GM18951 (cell line): ENCODE measurements around the gene ZW10.
"Not testable (repeated sequence)": the region's sequence is repeated elsewhere in the genome, so short reads cannot be mapped to it uniquely, and the experiment has no call there.

Experiments used
- POLR2A ChIP-seq: IDR thresholded peaks from 4 replicates; pipeline ENCODE4 v1.6.1; 2011; ENCODE audit warnings: mild to moderate bottlenecking; ENCODE audit not compliant: insufficient read length, insufficient read depth; ENCODE audit errors: extremely low read depth
- in situ Hi-C: fragments of 300-500 bp; cut with MboI; formaldehyde crosslinking; loops from one replicate; pipeline ENCODE4 v1.12.0; 2022; ENCODE audit warnings: low sequenced_read_pairs, mixed read lengths, inconsistent platforms; ENCODE audit not compliant: unreplicated experiment

ZW10 gene

GRCh38 chr11:113730887-113731726 is 42.4 kb downstream of the ZW10 start:
- in situ Hi-C loops, result loop anchor here (25.0 kb wide), 1 partner anchor 419 kb away; the partner anchor contains the start of gene TTC12
- TF ChIP-seq POLR2A, result no peak

GRCh38 chr11:113729456-113729855 is 44.0 kb downstream of the ZW10 start:
- no peak for TF ChIP-seq POLR2A
- in situ Hi-C loops, result loop anchor here (25.0 kb wide), 1 partner anchor 417 kb away; the partner anchor contains the start of gene TTC12

DNA sequence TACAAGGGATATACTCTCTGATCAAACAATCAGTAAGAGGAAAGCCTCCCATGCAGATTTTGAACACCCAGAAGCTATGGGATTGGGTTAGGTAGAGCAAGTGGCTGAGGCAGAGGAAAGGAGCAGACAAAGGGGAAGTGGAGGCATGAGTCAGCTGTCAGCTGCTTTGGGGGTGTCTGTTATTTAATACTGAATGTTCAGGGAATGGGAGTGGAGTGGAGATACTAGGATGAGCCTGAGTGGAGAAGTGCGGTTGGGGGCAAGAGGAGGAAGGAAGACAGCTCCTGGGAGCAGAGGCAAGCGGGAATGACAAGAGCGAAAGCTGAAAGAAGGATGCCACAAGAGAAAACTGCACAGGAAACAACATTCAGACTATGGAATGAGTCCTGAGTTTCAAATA is 44.7 kb downstream of the ZW10 start:
- no peak for TF ChIP-seq POLR2A
- in situ Hi-C loops, result loop anchor here (25.0 kb wide), 1 partner anchor 417 kb away; the partner anchor contains the start of gene TTC12

- in situ Hi-C loops, result loop anchor here (25.0 kb wide), 1 partner anchor 414 kb away; the partner anchor contains the start of gene TTC12
- TF ChIP-seq POLR2A, result no peak
Measured at GRCh38 chr11:113725913-113726312, 47.6 kb downstream of the ZW10 start.

DNA sequence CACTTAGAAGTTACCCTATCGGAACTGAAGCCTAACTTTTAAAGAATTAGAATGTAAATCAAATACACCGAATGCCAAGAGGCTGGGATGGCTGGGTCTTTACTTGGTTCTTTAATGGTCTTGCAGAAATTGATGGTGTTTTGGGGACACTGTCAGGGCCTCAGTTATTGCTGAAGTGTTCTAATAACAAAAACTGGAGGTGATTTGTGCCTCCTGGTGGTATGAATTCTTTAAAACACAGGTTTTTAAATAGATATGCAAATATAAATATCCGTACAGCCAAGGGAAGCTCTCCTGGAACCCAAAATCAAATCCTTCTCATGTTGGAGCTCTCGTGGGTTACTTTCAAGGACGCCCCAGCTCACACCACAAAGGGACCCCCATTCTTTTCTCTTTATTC is 48.1 kb downstream of the ZW10 start:
- in situ Hi-C loops, result loop anchor here (25.0 kb wide), 1 partner anchor 413 kb away; the partner anchor contains the start of gene TTC12
- TF ChIP-seq POLR2A, result no peak

- TF ChIP-seq POLR2A, result no peak
- in situ Hi-C loops, result loop anchor here (25.0 kb wide), 1 partner anchor 412 kb away; the partner anchor contains the start of gene TTC12
Measured at GRCh38 chr11:113724778-113725177, 48.7 kb downstream of the ZW10 start.

DNA sequence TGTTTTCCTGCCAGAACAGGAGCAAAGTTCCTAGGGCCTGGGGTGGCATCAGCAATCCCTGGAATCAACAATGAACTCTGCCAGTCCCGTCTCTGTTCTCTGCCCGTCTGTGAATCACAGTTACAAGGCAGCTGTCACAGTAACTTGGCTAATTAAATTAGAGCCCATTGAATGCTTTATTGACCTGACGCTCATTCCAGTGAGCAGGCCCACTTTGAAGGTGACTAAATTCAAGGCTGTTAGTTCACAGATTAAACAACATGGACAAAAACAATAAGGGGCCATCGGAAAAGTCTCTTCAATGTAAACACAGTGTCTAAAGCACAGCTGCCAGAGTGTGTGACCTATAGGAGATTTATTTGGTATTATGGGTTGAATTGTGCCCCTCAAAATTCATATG is 49.7 kb downstream of the ZW10 start:
- TF ChIP-seq POLR2A, result no peak
- in situ Hi-C loops, result no loop called here

DNA sequence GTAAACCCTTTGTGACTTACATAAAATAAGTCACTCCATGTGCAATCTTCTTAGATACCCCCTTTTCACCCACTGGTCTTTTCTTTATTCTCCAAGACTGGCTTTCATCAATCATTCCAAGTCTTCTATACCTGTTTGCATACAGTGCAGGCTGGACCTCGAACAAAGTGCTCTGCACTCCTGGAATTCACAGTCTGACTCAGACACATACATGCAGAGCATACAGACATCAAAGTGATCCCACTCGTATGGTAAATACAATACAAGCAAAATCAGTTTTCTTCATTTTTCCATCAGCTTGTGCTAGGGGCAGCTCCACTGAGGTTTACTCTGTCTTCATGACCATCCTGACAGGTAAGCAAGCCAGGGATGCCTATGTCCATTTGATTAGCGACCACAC is 50.6 kb downstream of the ZW10 start:
- in situ Hi-C loops, result no loop called here
- TF ChIP-seq POLR2A, result no peak

- TF ChIP-seq POLR2A, result no peak
- in situ Hi-C loops, result no loop called here
Measured at GRCh38 chr11:113722221-113722620, 51.3 kb downstream of the ZW10 start.

GRCh38 chr11:113721462-113722066 is 51.9 kb downstream of the ZW10 start:
- in situ Hi-C loops, result no loop called here

DNA sequence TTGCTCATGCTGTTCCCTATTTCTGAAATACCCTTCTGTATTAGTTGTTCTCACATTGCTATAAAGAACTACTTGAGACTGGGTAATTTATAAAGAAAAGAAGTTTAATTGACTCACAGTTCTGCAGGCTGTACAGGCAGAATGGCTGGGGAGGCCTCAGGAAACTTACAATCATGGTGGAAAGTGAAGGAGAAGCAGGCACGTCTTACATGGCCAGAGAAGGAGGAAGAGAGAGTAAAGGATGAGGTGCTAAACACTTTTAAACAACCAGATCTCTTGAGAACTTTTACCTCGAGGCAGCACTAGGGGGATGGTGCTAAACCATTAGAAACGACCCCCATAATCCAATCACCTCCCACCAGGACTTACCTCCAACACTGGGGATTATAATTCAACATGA is 53.0 kb downstream of the ZW10 start:
- in situ Hi-C loops, result not testable (repeated sequence)

More at GRCh38 chr11:113721462-113722066, 51.9 kb downstream of the ZW10 start:
- TF ChIP-seq POLR2A, result no peak

GRCh38 chr11:113715882-113716625 is 57.4 kb downstream of the ZW10 start:
- in situ Hi-C loops, result no loop called here
- no peak for TF ChIP-seq POLR2A

- in situ Hi-C loops, result no loop called here
- no peak for TF ChIP-seq POLR2A
Measured at GRCh38 chr11:113715273-113715672, 58.2 kb downstream of the ZW10 start.
